Stimulated activated CD8-positive, alpha-beta memory T cell treated with anti-CD3 and anti-CD28 coated beads, Interleukin-15, amount 100 ng/mL, for 48 hours (primary cell): ENCODE data around the gene TOPBP1.
"Not testable (repeated sequence)": the region's sequence is repeated elsewhere in the genome, so short reads cannot be mapped to it uniquely, and the experiment has no call there.

Experiments used
- DNase-seq, 2 donors: peaks; one replicate each; pipeline ENCODE4 v3.0.0-alpha.2; 2020; ENCODE audit warnings: low read depth in 2 of 2

The TOPBP1 gene

DNA sequence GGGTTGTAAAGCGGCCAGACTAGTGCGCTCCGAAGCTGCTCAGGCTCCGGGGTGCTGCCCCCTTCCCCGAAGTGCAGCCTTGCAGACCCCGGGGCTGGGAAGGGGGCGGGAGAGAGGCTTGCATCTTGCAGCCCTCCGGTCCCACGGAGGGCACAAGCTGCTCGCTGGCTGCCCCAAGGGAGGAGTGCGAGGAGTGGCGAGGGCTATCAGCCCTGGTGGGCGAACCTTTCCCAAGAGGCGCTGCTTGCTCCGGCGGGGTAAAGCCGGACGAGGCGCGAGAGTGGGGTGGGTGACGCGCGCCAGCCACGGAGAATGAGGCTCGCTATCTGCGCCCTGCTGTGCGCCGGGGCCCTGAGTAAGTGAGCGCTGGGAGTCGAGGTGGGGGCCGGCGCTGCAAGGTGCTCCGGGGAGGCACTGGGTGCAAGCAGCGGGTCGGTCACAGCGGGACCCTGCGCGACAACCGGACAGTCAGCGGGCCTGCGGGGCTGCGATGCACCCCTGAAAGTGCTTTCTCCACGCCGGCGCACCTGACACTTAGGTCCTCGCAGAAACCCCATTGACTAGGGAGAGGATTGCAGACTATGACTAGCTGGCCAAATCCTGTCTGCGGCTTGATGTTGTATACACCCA is 12.7 kb upstream of the TOPBP1 start:
- DNase-seq, result no peak

DNA sequence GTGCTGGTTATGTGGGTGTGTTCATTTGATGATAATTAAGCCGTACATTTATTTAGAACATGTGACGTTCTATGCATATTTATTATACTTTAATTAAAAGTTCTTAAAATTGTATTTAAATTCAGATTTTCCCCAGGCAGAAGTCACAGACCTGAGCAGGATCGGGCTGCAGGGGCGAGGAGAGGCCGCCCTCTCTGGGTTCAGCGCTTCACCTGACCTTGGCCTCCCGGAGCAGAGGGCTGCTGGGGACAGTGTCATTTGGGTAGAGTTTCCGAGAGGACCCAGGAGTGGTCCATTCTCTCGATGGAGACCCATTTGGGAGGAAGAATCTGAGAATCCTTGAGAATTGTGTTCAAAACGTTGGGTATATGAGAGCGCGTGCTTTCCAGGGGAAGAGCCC is 12.0 kb upstream of the TOPBP1 start:
- DNase-seq, result no peak

DNA sequence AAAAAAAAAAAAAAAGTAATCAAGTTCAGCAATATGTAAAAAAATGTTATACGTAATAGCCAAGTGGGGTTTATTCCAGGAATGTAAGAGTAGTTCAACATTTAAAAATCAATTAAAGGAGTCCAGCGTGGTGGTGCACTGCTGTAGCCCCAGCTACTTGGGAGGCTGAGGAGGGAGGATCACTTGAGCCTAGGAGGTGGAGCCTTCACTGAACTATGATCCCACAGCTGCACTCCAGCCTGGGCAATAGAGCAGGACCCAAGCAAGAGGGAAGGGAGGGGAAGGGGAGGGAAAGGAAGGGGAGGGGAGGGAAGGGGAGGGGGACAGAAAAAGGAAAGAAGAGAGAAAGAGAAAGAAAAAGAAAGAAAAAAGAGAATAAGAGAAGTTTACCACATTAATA is 10.7 kb upstream of the TOPBP1 start:
- no peak for DNase-seq

DNA sequence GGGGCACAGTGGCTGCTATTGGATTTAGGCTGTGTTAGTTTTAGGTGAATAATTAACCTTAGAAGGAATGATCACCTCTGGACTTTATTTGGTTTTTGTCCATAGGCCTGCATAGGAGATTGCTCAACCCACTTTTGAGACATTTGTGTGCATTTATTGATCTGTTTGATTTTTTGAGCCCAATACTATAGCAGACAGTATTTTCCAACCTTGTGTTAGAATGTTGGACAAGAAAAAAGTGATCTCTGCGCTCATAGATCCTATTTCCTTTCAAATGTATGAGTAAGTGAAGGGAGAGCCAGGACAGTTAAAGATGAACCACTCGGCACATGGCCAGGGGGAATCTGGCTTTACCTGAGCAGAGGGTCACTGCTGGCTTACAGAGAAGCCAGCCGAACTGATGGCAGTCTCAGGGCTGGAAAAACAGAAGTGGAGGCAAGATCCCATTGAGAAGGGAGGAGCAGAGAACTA is 8.8 kb upstream of the TOPBP1 start:
- no peak for DNase-seq

DNA sequence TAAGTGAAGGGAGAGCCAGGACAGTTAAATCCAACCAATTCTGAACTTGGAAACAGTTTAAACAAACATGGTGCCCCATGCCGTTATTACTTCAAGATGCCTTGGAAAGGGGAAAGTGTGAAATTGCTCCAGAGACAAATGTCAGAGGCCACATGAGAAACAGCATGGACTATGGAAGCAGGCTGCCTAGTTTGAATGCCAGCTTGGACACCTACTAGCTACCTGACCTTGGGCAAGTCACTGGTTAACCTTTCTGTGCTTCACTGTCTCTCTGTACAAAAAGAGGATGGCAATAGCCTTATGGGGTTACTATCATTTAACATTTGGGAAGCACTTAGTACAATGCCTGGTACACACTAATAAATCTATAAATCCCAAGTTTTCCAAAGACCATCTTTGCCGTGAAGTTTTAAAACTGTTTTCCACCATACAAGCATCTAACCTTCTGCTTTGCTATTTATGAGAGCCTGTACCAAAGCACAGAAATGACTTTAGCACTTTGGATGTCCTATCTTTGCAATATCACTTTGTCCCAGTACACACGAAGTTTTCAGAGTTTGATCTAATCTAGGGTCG is 8.3 kb upstream of the TOPBP1 start:
- no peak for DNase-seq

DNA sequence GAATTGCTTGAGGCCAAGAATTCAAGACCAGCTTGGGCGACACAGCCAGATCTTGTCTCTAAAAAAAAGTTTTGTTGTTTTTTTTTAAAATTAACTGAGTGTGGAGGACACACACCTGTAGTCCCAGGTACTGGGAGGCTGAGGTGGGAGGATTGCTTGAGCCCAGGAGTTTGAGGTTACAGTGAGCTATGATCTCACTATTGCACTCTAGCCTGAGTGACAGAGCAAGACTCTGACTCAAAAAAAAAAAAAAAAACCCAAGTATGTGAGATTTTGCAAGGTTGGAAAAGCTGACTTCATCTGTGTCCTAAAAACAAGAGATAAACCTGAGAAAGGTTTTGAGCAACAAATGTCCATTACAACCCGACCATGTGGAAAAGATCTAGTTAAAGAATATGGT is 5.4 kb upstream of the TOPBP1 start:
- no peak for DNase-seq

DNA sequence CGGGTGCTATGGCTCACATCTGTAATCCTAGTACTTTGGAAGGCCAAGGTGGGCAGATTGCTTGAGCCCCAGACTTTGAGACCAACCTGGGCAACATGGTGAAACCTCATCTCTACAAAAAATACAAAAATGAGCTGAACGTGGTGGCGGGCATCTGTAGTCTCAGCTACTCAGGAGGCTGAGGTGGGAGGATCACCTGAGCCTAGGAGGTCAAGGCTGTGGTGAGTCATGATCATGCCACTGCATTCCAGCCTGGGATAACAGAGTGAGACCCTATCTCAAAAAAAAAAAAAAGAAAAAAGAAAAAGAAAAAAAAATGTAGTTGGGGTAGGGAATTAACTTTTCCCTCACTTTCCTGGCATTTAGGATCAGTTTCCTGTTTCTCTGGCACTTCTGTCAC is 3.4 kb upstream of the TOPBP1 start:
- not testable (repeated sequence) for DNase-seq

DNA sequence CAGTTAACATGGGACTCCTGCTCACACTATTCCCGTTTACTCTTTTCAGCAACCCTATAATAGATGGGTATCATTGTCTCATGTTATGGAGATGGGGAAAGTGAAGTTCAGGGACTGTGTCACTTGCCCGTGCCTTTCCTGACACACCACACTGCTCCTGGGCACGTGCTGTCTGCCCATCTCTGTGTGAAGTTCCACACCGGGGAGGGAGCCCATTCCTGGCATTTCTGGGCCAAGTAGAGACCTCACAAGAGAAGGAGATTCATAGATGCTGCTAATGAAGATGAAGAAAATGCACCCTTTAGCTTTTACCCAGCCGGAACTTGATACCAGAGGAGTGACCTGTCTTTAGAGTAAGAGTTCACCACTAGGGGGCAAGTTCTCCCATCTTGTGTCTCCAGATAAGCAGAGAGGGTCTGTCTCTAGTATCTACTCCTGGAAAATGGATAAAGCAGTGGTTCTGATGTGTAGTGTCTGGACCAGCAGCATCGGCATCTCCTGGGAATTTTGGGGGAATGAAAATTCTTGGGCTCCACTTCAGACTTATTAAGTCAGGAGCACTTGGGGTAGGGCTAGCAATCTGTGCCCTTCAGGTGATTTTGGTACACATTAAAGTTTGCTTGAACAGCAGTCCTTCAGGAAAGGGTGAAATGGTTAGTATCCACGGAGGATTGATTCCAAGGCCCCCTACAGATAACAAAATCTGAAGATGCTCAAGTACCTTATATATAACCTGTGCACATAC is 2.0 kb upstream of the TOPBP1 start:
- DNase-seq, result no peak

DNA sequence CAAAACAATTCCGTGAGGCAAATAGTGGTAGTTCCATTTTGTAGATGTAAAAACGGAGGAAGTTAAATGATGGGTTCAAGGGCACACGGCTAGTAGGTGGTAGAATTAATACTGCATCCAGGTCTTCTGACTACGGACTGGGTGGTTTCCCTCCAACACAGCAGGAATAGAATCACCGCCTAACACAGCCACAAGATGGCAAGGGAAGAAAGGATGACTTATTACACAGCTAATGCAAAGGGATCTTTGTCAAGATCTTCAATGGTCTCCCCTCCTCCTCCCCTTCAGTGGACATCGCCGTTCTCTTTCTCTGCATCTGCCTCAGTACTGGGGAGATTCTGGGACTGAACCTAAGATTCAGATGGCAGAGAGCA is 524 bp upstream of the TOPBP1 start:
- DNase-seq, result peak in 1 of 2 donors; percentile 6

DNA sequence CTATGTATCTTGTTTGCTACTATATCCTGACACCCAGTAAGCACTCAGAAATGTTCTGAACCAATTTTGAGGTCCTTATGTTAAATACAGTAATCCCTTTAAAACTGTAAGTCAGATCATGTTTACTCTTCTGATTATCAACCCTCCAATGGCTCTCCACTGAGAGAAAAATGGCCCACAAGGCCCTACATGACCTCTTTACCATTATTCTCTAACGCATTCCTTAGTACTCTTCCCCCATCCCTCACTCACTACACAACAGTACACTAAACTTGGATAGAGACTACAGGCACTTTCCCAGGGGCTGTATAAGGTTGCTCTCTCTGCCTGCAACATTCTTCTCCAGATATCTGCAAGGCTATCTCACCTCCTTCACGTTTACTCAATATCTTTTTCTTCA is 1.9 kb downstream of the TOPBP1 start:
- DNase-seq, result no peak

DNA sequence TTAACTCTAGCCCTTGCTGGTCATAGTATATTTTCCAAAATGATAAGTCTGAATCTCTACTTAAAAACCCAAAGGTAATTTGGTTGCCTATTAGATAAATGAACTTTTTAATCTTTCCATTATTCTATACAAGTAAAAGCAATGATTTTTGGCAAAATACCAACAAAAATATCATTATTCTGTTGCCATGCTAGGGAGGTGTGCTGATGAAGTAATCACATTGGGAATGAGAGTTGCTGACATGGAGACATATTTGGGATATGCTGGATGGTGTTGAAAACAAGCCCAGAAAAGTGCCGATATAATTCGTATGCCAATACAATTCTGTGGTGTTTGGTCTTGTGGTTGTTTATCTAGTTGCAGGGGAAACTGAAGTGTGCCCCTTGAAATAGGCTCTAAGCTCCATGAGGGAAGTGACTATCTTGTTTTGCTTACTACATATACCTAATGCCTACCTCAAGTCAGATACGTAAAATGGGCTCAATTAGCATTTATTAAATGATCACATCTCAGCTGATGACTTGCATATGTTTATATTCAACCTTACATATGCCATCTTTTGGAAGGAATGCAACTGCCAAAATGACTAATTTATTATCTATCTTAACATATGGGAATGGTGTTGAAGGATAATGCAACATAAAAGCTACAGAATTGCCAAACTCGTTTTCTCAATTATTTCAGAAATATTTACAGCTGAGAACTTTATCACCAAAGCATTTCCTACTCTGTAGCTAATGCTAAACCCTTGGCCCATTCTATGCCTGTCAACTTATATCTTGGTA is 5.8 kb downstream of the TOPBP1 start:
- DNase-seq, result no peak

DNA sequence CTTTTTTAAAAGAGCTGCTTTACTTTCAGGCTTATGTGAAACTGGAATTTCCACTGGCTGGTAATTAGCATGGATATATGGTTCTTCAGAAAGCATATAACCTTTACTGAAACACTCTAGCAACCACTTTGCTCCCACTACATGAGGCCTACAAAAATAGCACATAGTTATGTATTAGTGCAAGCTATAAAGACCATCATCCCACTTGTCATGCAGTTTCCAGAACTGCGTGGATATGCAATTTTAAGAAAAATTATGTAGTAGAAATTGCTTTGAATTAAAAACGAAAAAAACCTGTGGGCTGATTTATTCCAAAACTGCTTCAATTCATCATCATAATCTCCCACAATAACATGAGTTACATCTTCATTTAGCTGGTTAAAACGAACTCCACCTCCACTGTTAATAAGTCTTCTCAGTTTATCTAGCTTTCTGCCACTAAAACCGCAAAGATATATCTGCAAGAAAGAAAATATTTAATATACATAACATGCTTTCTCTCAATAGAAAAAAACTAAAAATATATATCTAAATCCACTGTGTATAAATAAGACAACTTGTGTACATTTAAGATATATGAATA is 12.2 kb downstream of the TOPBP1 start:
- DNase-seq, result no peak

DNA sequence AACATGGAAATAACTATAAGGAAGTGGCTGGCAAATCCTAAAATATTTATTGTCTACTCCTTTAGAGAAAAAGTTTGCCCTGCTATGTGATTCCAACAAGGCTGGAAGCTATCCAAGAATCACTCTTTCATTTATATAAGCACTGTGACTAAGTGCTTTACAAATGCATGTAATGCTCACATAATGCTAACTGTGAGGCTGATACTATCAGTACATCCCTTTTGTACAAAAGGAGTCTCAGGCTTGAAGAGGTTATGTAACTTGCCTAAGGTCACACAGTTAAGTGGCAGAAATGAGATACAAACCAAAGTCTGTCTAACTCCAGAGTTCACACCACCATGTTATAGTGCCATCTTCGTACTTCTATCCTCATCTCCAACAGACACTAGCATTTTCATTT is 17.0 kb downstream of the TOPBP1 start:
- no peak for DNase-seq

DNA sequence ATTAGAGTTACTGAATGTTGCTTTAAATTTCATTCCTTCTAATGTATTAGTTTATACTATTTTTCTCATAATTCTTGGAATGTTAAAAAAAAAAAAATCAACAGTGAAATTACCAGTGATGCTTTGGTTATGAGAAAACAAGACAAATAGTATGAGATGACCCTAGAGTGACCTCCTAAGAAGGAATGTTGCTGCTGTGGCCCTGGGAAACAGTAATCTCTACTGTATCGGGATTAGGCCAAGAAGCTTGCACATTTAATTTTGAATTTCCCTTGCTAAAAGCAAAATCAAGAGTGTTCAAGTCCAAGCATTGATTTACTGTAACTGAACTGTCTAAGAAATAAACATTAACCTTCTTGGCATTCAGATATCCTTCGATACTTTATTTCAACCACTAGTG is 18.1 kb downstream of the TOPBP1 start:
- no peak for DNase-seq

DNA sequence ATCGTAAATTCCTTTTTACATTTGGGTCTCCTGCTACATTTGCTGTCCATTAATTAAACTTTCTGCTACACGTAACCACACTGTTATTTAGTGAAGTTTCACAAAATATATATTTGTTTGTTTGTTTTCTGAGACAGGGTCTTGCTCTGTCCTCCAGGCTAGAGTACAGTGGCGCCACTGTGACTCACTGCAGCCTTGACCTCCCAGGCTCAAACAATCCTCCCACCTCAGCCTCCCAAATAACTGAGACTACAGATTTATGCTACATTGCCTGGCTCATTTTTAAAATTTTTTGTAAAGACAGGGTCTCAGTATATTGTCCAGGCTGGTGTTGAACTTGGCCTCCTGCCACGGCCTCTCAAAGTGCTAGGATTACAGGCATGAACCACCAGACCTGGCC is 20.5 kb downstream of the TOPBP1 start:
- DNase-seq, result no peak

DNA sequence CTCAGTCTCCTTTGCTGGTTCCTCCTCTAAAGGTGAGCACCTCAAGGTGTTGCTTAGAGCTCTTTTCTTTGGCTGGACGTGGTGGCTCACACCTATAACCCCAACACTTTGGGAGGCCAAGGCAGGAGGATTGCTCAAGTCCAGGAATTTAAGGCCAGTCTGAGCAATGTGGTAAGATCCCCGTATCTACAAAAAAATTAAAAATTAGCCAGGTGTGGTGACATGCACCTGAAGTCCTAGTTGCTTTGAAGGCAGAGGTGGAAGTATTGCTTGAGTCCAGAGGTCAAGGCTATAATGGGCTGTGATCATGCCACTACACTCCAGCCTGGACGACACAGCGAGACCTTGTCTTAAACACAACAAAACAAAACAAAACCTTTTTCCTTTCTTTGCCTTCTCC is 28.3 kb downstream of the TOPBP1 start:
- no peak for DNase-seq

DNA sequence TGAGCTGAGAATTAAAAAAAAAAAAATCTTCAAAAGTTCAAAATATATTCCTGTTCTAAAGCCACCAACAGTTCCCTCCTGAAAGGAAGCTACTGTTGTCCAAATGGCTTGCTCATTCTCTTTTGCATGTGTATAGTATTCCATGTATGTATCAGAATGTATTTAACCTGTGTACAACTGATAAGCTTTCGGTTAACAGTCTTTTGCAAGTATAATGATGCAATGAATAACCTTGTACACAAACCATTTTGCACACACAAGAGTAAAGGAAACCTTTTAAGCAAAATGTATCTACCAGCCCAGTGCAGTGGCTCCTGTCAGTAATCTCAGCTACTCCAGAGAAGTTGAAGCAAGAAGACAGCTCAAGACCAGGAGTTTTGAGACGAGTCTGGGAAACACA is 32.6 kb downstream of the TOPBP1 start:
- DNase-seq, result no peak

DNA sequence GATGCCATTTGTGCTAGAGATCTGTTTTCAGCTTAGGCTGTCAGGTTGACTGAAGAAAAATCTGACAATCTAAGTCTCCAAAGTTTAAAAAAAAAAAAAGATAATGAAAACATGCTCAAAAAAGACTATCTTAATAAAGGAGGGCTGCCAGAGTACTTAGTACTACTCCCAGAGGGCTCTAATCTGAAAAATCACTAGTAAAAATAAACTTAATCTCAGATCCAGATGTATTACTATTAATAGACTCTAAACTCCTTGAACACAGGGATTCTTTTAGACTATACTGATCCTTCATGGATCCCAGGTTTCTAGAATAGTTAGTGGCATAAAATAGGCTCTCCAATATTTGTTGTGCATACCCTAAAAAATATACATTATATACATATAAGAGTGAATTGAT is 34.0 kb downstream of the TOPBP1 start:
- DNase-seq, result no peak

DNA sequence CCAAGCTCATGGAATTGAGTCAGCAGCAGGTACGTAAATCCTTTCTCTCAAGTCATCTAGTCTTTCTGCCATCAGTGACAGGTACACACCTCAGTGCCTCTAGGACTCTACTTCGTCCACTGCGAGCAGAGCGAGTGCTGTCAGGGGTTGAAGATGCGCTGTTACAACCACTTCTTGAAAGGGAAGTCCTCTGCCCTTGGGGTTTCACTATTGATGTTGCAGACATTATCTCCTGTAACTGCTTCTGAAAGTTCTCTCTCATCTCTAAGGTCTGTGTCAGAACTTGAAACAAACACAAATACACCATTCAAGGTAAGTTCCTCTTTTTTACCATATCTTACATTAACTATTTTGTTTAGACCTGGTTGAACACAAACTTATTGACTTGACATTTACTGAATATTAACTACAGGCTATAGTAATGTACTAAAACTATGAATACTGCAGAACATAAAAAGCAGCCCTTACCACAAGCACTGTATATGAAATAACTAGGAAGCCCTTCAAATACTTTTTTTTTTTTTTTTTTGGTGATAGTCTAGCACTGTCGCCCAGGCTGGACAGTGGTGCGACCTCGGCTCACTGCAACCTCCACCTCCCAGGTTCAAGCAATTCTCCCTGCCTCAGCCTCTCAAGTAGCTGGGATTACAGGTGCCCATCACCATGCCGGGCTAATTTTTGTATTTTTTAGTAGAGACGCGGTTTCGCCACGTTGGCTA is 41.5 kb downstream of the TOPBP1 start:
- DNase-seq, result no peak

DNA sequence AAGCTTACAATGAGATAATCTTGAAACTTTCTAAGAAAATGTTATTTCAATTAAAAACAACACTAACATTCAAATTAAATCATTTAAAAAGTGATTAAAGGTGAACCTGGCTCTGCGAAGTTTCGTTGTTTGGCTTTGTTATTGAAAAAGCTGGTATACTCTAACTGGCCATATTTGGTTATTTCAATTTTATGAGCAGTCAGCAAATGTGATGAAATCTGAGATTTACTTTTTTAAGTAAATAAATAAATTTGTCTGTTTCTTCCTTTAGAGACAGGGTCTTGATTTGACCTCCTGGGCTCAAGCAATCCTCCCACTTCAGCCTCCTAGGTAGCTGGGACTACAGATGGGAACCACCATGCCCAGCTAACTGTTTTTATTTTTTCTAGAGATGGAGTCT is 50.2 kb downstream of the TOPBP1 start:
- DNase-seq, result no peak

DNA sequence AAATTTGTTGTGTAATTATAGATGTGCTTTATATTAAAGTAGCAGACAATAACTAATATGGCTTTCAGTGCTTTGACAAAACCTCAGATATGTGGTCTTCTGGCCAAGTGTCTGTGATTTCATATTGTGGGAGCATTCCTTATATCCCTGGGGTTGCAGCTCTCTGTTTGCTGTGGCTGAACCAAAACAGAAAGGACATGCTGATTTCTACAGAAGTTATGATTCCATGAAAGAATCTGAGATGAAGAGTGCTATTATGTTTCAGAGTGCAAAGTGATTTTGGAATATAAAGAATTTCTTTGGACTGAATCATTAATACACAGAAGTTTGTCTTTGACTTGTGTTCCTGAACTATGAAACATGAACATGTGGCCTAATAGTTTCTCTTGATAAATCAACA is 51.7 kb downstream of the TOPBP1 start:
- no peak for DNase-seq

DNA sequence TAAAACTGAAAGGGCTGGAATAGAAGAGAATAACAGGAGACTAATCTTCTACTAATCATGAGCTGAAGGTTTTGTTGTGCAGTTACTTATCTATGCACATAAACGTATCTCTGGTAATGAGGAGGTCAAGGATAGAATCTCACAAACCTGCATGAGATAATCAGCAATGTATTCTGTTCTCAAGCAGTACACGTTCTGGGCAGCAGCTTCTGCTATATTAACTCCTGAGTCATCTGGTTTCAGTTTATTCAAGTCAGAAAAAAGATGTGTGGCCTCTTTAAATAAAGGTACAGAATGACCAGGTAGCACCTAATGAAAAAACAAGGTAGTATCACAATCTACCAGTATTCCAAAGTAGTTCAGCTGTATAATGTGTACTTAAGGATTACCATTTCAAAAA is 53.4 kb downstream of the TOPBP1 start:
- no peak for DNase-seq
